Ishikawa (cell line): ENCODE results near the gene ADAMTS16.

Experiments
- FOXM1 ChIP-seq: IDR thresholded peaks from 2 replicates; pipeline ENCODE4 v1.6.1; 2012; ENCODE audit warnings: low read depth, borderline replicate concordance
- NFIC ChIP-seq: IDR thresholded peaks from 2 replicates; pipeline ENCODE4 v1.6.1; 2012
- RAD21 ChIP-seq: IDR thresholded peaks from 2 replicates; pipeline ENCODE4 v1.6.1; 2012; ENCODE audit warnings: low read depth
- TEAD4 ChIP-seq: IDR thresholded peaks from 2 replicates; pipeline ENCODE4 v1.6.1; 2012
- YY1 ChIP-seq: IDR thresholded peaks from 2 replicates; pipeline ENCODE4 v1.6.1; 2012; ENCODE audit warnings: low read depth
- TF ChIP-seq, protein P1 (sequence below): IDR thresholded peaks from 2 replicates; pipeline ENCODE4 v1.6.1; 2012
- TF ChIP-seq, protein P2 (sequence below): IDR thresholded peaks from 2 replicates; pipeline ENCODE4 v1.6.1; 2012; ENCODE audit warnings: low read depth, mild to moderate bottlenecking

DNA sequence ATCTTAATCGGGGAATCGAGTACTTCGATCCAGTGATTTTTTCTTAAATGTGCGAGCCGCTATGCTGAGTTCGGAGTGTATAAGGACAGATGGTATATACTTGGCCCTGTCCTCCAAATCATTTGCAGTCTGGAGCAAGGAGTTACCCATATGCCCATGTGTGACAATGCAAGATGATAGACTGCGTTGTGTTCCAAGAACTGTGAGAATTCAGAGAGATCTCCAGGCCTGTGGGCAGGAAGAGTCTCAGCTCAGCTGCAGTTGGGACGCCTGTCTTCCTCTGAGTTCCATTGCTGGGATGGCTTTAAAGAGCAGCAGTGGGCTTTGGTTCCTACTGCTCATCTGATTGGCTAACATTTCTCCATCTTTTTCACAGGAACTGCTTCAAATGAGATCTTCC, 106.6 kb downstream of the ADAMTS16 start:
- TF ChIP-seq TEAD4 (no peak), YY1 (no peak), NFIC (no peak), RAD21 (no peak), FOXM1 (no peak)
- TF ChIP-seq, protein P1, sequence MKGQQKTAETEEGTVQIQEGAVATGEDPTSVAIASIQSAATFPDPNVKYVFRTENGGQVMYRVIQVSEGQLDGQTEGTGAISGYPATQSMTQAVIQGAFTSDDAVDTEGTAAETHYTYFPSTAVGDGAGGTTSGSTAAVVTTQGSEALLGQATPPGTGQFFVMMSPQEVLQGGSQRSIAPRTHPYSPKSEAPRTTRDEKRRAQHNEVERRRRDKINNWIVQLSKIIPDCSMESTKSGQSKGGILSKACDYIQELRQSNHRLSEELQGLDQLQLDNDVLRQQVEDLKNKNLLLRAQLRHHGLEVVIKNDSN = no peak
- TF ChIP-seq, protein P2, sequence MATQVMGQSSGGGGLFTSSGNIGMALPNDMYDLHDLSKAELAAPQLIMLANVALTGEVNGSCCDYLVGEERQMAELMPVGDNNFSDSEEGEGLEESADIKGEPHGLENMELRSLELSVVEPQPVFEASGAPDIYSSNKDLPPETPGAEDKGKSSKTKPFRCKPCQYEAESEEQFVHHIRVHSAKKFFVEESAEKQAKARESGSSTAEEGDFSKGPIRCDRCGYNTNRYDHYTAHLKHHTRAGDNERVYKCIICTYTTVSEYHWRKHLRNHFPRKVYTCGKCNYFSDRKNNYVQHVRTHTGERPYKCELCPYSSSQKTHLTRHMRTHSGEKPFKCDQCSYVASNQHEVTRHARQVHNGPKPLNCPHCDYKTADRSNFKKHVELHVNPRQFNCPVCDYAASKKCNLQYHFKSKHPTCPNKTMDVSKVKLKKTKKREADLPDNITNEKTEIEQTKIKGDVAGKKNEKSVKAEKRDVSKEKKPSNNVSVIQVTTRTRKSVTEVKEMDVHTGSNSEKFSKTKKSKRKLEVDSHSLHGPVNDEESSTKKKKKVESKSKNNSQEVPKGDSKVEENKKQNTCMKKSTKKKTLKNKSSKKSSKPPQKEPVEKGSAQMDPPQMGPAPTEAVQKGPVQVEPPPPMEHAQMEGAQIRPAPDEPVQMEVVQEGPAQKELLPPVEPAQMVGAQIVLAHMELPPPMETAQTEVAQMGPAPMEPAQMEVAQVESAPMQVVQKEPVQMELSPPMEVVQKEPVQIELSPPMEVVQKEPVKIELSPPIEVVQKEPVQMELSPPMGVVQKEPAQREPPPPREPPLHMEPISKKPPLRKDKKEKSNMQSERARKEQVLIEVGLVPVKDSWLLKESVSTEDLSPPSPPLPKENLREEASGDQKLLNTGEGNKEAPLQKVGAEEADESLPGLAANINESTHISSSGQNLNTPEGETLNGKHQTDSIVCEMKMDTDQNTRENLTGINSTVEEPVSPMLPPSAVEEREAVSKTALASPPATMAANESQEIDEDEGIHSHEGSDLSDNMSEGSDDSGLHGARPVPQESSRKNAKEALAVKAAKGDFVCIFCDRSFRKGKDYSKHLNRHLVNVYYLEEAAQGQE = no peak
